ENCODE measurements around the gene LONRF2. TPM values are rescaled to one million over a fixed set of nuclear protein-coding genes. Genes with fewer than 3 reads are reported as not detected.

The LONRF2 gene
- total RNA-seq, 2 experiments from 2014 or later: 0.06 to 0.08 TPM

- Mint-ChIP-seq H3K9me3 (no peaks in the 10 kb centered on the region), H3K27me3 (no peaks in the 10 kb centered on the region), H3K4me3 (no peak overlapping the region), H3K4me1 (ENCODE audit: low read depth) (no peaks in the 10 kb centered on the region), H3K27ac (no peak overlapping the region), H3K36me3 (ENCODE audit: low read depth) (no peaks in the 10 kb centered on the region)
- Histone ChIP-seq H3K4me1 (ENCODE audit: insufficient read depth, low read length) (no peaks in the 10 kb centered on the region), H3K36me3 (ENCODE audit: insufficient read depth, low read length) (no peaks in the 10 kb centered on the region), H3K27me3 (ENCODE audit: control insufficient read depth in 1 of 2, insufficient read depth in 2 of 2, low read length in 2 of 2) (no peaks in the 10 kb centered on the region), H3K4me3 (ENCODE audit: low read length) (no peak overlapping the region), H3K27ac (ENCODE audit: low read depth in 1 of 2, low read length in 2 of 2) (no peak overlapping the region), H3K9me3 (ENCODE audit: control insufficient read depth in 1 of 2, insufficient read depth in 1 of 2, low read length in 2 of 2) (no peaks in the 10 kb centered on the region)
- no peak for ATAC-seq (ENCODE audit: poor library complexity)
- ChIA-PET CTCF (interaction anchor here (1.5 kb wide), 1 partner anchor 11 kb away, joined by 3 read pairs; no protein-coding TSS in a partner anchor), POLR2A (no interaction called here)
- no peak for DNase-seq
- TF ChIP-seq CTCF (IDR thresholded peaks at IDR 0.05): no peak
- intact Hi-C loops (cut with DNase I, micrococcal nuclease): no loop called here
Observed at GRCh38 chr2:100272841-100273329, 49.4 kb downstream of the LONRF2 start.

- Mint-ChIP-seq H3K36me3 (ENCODE audit: low read depth) (no peaks in the 10 kb centered on the region), H3K27ac (no peak overlapping the region), H3K27me3 (no peaks in the 10 kb centered on the region), H3K4me3 (no peak overlapping the region), H3K4me1 (ENCODE audit: low read depth) (no peaks in the 10 kb centered on the region), H3K9me3 (no peaks in the 10 kb centered on the region)
- no peak for ATAC-seq (ENCODE audit: poor library complexity)
- Histone ChIP-seq H3K36me3 (ENCODE audit: insufficient read depth, low read length) (no peaks in the 10 kb centered on the region), H3K9me3 (ENCODE audit: control insufficient read depth in 1 of 2, insufficient read depth in 1 of 2, low read length in 2 of 2) (no peaks in the 10 kb centered on the region), H3K4me1 (ENCODE audit: insufficient read depth, low read length) (no peaks in the 10 kb centered on the region), H3K4me3 (ENCODE audit: low read length) (no peak overlapping the region), H3K27me3 (ENCODE audit: control insufficient read depth in 1 of 2, insufficient read depth in 2 of 2, low read length in 2 of 2) (no peaks in the 10 kb centered on the region), H3K27ac (ENCODE audit: low read depth in 1 of 2, low read length in 2 of 2) (no peak overlapping the region)
- POLR2A ChIA-PET: no interaction called here
- CTCF ChIA-PET: no interaction called here
- no peak for TF ChIP-seq CTCF (IDR thresholded peaks at IDR 0.05)
- intact Hi-C loops (cut with DNase I, micrococcal nuclease): no loop called here
- DNase-seq: no peak
Observed at GRCh38 chr2:100271210-100271609, 51.1 kb downstream of the LONRF2 start.

- H3K36me3 ChIP-seq (ENCODE audit: insufficient read depth, low read length): no peaks in the 10 kb centered on the region
- ATAC-seq (ENCODE audit: poor library complexity) (no peak), DNase-seq (no peak)
- no peaks in the 10 kb centered on the region for H3K9me3 ChIP-seq (ENCODE audit: control insufficient read depth in 1 of 2, insufficient read depth in 1 of 2, low read length in 2 of 2)
- ChIA-PET POLR2A (no interaction called here), CTCF (no interaction called here)
- Mint-ChIP-seq H3K4me3 (no peak overlapping the region), H3K27ac (no peak overlapping the region), H3K4me1 (ENCODE audit: low read depth) (no peaks in the 10 kb centered on the region), H3K9me3 (no peaks in the 10 kb centered on the region), H3K36me3 (ENCODE audit: low read depth) (no peaks in the 10 kb centered on the region), H3K27me3 (no peaks in the 10 kb centered on the region)
- intact Hi-C loops (cut with DNase I, micrococcal nuclease): no loop called here
- no peaks in the 10 kb centered on the region for H3K4me1 ChIP-seq (ENCODE audit: insufficient read depth, low read length)
- H3K27ac ChIP-seq (ENCODE audit: low read depth in 1 of 2, low read length in 2 of 2): no peak overlapping the region
- TF ChIP-seq CTCF (IDR thresholded peaks at IDR 0.05): no peak
- H3K4me3 ChIP-seq (ENCODE audit: low read length): no peak overlapping the region
- no peaks in the 10 kb centered on the region for H3K27me3 ChIP-seq (ENCODE audit: control insufficient read depth in 1 of 2, insufficient read depth in 2 of 2, low read length in 2 of 2)
Observed at GRCh38 chr2:100270381-100271146, 51.7 kb downstream of the LONRF2 start.

Data from CD4-positive, alpha-beta T cell (primary cell).